GM21737 (cell line): ENCODE measurements around the gene HNMT.
"Not testable (repeated sequence)": the region's sequence is repeated elsewhere in the genome, so short reads cannot be mapped to it uniquely, and the experiment has no call there.

Source experiments
- ATAC-seq: cut with Tn5 transposase; IDR thresholded peaks from one replicate; pipeline ENCODE4 v1.9.1; 2021; ENCODE audit warnings: mild to moderate bottlenecking, moderate library complexity; ENCODE audit not compliant: unreplicated experiment

The HNMT gene

GRCh38 chr2:137945229-137945628, 19.0 kb upstream of the HNMT start:
- ATAC-seq = no peak

- ATAC-seq = no peak
Observed at GRCh38 chr2:137946227-137946626, 18.0 kb upstream of the HNMT start.

GRCh38 chr2:137947032-137947727, 17.1 kb upstream of the HNMT start:
- no peak for ATAC-seq

- no peak for ATAC-seq
Observed at GRCh38 chr2:137947728-137948336, 16.4 kb upstream of the HNMT start.

GRCh38 chr2:137948894-137949293, 15.4 kb upstream of the HNMT start:
- no peak for ATAC-seq

- no peak for ATAC-seq
Observed at GRCh38 chr2:137950238-137950637, 14.0 kb upstream of the HNMT start.

GRCh38 chr2:137951586-137951985, 12.7 kb upstream of the HNMT start:
- ATAC-seq = no peak

- ATAC-seq = no peak
Observed at GRCh38 chr2:137952586-137953129, 11.6 kb upstream of the HNMT start.

- ATAC-seq = no peak
Observed at GRCh38 chr2:137955536-137955935, 8.7 kb upstream of the HNMT start.

GRCh38 chr2:137957033-137957432, 7.2 kb upstream of the HNMT start:
- ATAC-seq = no peak

- no peak for ATAC-seq
Observed at GRCh38 chr2:137959166-137959565, 5.1 kb upstream of the HNMT start.

- no peak for ATAC-seq
Observed at GRCh38 chr2:137960223-137960622, 4.0 kb upstream of the HNMT start.

GRCh38 chr2:137961602-137962001, 2.7 kb upstream of the HNMT start:
- no peak for ATAC-seq

GRCh38 chr2:137963535-137964065, 673 bp upstream of the HNMT start:
- ATAC-seq = no peak

- ATAC-seq = no peak
Observed at GRCh38 chr2:137964859-137965459, 686 bp downstream of the HNMT start.

- no peak for ATAC-seq
Observed at GRCh38 chr2:137966043-137966442, 1.8 kb downstream of the HNMT start.

GRCh38 chr2:137967042-137967441, 2.8 kb downstream of the HNMT start:
- no peak for ATAC-seq

GRCh38 chr2:137968477-137969417, 4.5 kb downstream of the HNMT start:
- no peak for ATAC-seq

- ATAC-seq = no peak
Observed at GRCh38 chr2:137969418-137969765, 5.1 kb downstream of the HNMT start.

GRCh38 chr2:137969876-137970275, 5.6 kb downstream of the HNMT start:
- no peak for ATAC-seq

GRCh38 chr2:137971259-137971658, 7.0 kb downstream of the HNMT start:
- ATAC-seq = not testable (repeated sequence)
